GM18502 (cell line): ENCODE measurements around the gene ARHGAP26.

Source experiments
- ATAC-seq: cut with Tn5 transposase; IDR thresholded peaks from one replicate; pipeline ENCODE4 v1.9.1; 2021; ENCODE audit warnings: mild to moderate bottlenecking; ENCODE audit not compliant: unreplicated experiment, poor library complexity

Gene ARHGAP26

DNA sequence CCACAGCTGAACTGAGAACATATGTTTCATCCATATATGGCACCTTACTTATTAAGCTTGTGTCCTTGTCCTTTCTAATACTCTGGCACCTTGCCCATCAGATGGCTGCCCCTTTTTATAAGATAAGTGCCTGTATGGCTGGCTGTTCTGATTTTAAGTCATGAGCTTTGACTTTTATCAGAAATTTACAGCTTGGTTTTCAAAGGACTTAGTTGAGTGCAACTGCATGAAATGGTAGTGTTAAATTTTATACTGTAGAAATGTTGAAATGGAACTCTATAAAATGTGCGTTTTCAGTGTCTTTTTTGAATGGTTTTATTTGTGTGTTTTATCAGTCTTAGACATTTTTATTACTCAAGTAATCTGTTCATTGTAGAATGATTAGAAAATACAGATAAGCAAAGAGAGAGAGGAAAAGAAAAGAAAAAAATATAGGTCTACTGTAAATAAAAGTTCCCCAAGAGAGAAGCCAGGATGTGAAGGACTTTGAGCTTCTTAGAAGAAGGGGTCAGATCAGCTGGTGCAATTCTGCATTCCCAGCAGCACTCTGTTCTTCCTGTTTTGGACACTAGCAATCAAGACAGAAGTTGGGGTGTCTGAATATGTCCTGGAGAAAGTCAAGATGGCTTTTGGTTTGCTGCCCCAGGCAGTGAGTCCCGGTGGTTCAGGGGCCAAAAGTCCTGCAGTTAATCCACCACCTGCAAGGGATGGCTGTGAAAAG, 38.9 kb downstream of the ARHGAP26 start:
- ATAC-seq = no peak

DNA sequence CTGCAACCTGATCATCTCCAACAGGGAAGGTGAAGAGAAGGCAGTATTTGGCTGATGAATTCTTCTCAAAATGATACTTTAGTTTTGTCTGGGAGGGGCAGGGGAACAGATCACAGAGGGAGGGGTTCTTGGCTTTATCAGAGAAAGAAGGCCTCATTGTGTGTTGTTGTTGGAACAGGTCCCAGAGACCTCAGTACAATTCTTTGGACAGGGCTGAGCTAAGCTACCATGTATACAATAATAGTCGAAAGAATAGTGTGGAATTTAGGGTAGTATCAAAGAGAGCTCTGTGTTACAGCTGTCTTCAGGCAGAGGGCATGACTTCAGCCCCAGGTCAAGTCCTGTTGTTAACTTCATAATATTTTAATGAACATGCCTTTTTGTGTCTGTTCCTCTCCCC, 39.9 kb downstream of the ARHGAP26 start:
- no peak for ATAC-seq

DNA sequence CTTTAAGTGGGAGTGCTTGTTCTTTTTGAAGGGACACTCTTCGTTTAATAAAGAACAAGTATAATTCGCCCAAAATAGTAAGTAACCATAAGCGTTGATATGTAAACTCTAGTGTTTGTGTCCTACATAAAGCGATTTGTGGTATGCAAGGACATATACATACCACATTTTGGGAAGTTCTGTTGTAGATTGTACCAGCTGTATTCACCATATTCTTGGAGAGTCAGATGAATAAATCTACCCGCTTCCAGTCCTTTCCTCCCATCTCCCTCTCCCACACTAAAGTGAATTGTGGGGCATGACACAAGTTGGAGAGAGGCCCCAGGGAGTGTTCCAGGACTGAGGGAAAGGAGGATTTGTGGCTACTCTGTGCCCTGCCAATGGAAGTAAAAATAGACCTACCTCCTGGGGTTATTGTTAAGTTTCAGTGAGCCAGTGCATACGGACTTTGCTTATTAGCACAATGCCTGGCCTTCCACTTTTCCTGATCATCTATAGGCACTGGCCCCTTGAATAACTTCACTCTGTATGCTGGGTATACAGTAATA, 40.6 kb downstream of the ARHGAP26 start:
- ATAC-seq = no peak

DNA sequence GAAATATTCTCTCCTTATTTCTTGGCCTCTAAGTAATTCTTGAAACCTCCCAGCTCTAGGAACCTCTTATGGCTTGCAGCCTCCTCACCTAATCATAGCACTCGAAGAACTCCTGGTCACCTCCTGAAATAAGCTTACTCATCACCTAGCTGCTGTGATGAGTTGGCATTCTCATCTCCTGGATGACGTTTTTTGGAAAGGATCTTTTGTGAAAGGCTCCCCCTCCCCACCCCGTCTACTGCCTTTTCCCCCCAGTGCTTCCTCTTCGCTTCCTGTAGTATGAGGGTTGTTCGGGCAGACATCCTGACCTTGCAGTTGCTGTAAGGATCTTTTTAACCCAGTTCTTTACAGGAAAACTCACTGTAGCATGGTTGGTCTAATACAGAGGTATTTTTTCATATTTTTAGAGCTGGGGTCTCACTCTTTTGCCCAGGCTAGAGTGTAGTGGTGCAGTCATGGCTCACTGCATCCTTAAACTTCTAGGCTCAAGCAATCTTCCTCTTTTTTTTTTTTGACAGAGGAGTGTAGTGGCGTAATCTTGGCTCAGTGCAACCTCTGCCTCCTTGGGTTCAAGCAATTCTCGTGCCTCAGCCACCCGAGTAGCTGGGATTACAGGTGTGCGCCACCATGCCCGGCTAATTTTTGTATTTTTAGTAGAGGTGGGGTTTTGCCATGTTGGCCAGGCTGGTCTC, 41.8 kb downstream of the ARHGAP26 start:
- ATAC-seq = no peak

DNA sequence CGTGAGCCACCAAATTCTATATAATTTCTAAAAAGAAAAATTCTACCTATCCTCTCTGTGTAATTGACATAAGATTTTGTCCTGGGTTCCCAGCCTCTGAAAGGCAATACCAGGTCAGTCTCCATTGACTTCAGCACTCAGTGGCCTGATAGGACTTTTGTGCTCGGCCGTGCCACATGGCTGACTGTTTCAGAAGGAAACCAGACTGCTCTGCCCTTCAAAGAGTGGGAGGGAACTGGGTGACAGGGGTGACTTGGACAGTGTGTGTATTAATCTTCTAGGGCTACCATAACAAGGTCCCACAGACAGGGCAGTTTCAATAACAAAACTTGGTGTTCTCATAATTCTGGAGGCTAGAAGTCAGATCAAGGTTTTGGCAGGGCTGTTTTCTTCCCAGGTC, 43.0 kb downstream of the ARHGAP26 start:
- ATAC-seq = no peak

DNA sequence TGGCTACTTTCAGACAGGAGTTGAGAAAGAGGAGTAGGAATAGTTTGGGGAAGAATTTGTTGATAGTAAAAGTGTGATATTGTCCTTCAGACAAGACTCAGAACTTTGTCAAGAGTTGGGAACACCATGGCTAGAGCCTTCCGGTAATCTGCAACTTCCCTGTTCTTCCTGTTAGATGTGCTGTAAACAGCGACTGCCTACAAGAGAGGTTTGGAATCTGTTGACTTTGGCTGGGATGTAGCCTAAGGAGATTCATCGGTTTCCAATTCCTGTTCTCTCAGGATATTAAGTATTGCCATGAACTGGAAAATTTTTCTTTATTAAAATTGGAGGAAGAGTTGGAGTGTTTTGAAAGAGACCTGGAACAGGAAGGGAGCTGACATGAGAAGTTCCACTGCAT, 43.9 kb downstream of the ARHGAP26 start:
- no peak for ATAC-seq

DNA sequence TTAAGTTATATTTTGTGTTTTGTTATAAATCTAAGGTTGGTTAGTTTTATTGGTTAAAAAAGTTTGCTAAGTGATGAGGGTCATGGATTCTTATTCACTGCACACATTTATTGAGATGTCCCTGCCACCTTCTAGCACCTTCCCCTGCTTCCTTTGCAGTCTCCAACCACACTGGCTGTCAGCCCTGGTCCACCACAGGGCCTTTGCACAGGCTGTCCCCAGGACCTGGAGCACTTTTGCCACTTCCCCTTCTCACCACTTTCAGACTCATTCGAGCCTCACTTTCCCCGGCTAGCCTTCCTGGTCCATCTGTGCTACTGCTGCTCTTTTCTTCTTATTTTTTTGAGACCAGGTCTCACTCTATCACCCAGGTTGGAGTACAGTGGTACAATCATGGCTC, 45.3 kb downstream of the ARHGAP26 start:
- ATAC-seq = no peak

DNA sequence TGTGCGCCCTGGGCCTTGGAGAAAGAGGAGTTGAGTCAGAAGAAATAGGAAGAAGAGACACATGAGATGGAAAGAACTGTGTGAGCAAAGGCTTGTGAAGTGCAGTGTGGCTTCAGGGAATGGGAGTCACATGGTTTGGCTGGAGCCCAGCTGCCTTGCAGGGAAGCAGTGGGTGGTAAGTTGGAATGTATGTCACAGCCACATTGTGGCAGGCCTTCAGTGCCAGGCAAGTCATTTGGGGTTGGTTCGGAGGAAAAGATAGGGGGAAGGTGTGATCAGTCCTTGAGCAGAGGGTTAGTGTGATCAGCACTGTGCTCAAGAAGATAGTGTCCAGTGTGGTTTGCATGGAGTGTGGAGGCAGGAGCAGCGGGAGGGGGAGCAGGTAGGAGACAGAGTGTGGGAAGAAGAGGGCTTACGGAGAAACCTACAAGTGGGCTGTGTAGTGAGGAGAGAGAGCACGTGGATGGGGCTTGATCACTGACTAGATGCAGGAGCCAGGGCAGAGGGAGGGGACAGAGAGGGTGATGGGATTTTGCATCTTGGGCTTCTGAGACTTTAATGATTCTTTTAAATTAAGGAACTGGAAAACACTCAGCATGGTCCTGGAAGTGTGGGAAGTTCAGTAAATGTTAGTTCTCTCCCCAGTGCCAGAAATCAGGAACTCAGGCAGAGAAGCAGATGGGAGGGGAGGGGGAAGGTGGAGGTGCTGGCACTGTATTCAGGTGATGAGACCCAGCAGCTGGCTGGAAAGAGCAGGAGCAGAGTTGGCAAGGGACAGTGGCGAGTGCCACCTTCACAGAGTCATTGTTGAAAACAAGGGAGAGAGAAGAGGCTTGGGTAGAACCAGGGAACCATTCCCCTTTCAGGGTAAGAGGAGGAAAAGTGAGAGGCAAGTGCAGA, 46.6 kb downstream of the ARHGAP26 start:
- ATAC-seq = no peak

DNA sequence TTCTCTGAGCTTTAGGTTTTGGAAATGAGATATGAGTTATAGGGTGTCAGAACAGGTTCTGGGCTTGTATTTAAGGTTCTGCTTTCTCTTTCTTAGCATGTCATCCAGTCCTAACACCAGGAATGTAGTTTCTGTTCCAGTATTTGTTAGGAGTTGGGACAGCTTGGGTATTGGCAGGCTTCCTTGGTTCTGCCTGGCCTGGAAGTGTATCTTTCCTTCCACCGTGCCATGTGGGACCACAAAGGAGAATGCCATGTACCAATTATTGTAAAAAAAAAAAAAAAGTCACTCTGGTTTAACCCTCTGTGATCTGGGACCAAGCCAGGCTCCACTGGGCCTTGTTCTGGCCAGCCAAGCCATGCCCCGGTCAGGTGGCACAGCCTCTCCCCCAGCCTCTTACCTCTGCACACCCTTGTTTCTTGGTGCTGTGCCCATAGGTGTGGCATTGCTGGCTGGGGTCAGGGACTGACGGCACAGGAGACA, 47.8 kb downstream of the ARHGAP26 start:
- ATAC-seq = no peak

DNA sequence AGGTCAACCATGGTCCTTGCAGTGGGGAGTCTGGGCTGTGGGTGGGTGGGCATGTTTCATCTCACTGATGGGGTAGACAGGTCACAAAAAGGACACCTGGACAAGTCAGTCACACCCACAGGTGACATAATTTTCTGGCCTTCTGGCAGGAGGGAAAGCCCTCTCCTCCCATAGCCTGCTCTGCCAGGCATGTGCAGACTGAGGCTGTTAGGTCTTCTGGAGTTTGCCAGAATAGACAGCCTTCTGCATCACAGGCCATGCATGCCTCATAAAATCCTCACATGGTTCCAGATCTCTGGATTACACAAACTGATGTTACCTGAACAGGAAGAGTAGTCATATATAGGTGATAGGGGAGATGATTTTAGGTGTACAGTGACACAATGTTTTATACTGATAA, 49.1 kb downstream of the ARHGAP26 start:
- ATAC-seq = no peak

DNA sequence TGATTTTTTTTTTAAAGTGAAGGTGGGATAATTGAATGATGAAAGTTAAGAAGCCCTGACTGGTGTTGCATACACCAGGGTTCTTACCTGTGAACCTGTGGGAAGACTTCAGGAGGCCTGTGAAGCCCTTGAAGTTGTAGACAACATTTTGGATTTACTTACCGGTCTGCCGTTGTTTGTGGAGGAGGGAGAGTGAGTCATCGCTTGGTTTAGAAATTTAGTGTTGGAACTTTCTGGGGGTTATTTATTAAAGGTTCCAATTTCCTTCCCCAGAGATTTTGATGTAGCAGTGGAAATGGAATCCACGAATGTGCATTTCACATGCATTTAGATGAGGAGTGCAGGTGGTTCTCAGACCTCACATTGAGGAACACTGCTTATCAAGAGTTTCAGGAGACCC, 49.6 kb downstream of the ARHGAP26 start:
- ATAC-seq = no peak

DNA sequence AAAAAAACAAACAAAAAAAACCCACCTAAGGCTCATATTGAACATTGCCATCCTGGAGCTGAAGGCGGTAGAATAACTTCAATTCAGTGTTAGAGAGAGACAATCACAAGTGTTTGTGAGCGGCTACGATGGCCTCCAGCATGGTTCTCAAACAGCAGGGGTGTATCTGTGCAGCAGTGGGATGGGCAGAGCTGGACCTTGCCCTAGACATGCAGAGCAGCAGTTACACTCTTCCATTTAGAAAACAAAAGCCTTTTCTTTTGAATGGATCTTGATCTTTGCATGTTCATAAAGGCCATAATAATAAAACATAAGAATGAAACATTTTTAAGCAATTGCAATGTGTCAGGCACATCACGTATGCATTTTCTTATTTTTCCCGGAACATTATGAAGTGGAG, 50.3 kb downstream of the ARHGAP26 start:
- no peak for ATAC-seq

DNA sequence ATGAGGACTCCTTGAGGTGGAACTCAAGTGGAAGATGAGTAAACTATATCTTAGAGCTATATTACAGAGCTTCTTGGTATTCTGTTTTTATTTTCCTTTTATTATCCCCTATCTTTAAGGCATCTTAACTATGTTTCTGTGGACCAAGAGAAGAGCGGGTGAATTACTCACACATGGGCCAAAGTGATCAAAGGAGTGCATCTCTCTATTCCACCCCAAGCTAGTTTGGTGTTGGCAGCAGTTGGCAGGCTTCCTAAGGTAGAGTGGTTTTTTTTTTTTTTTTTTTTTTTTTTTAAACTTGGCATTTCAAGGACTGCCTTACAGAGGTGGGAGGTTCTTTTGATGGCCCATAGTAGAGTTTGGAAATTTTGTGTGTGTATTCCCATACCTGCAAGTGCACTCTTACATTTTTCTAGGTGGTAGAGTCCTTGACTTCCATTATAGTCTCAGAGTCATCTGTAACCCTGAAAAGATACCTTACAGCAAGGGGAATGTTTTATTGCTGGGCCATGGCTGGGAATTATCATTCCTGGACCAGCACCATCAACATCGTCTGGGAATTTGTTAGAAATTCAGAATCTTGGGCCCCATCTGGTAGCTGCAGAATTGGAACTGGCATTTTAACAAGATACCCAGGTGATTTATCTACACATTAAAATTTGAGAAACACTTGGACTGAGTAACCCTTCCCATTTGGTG, 51.0 kb downstream of the ARHGAP26 start:
- ATAC-seq = no peak

DNA sequence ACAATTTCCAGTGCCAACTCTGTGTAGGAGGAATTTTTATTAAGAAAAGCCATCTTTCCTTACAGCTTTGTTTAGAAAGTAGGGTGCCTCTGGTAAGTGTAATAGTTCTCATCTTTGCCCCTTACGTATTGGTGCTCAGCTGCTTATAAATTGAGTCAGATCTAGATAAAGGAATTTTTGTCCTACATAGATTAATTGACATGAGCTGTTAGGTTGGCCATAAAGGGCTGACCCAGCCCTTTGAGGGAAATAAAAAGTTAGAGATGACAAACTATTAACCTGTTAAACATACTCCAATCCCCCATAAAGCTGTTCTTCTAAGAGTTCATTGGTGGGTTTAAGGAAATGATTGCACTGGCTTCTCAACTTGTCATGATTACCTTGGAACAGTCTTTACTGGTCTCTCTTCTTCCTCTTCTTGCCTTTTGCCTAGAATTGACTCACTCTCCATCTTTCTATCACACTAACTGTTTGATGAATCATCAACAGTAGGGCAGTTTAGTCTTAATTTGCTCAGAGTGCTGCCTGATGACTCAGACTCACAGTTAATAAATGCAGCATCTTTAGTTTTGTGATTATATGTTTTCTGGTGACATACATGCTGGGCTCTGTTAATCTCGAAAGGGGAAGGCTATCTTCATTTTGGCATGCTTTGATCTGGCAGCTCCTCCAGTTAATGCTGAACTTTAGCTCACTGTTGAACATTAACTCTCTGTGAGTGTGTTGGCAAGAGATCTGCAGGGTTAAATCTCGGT, 51.7 kb downstream of the ARHGAP26 start:
- peak; percentile 69 for ATAC-seq

DNA sequence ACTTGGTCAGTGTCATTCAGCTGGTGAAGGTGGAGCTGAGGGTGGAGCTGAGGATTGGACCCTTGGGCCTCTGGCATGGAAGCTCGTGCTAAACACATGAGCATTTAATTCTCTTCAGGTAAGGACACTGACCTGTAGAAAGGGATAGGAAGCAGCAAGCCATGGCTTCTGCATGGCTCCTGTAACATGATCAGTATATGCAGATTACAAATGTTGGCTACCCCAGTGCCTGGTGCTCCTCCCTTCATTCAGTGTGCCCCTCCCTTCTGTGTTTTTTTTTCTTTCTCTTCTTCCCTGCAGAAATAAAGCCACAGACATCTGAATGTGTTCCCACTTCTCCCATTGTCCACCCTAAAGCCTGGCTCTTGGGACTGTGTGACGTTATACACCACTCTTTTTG, 52.9 kb downstream of the ARHGAP26 start:
- ATAC-seq = no peak

DNA sequence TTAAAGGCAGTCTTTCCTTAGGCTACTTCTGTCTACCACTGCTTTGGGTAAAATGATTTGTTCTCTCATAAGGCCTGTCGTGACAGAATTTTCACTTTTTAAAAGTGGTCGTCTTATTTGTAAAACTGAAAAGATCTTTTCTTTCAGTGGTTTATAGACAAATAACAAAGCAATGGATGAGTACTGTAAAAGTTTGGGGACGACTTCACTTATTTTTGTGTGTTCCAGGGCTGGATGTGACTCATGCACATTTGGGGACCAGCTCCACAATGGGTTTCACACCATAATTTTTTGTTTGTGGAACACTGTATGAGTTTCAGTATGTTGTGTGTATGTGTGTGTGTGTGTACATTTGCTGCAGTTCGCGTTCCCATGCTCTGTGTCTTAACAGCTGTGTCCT, 53.6 kb downstream of the ARHGAP26 start:
- ATAC-seq = no peak

DNA sequence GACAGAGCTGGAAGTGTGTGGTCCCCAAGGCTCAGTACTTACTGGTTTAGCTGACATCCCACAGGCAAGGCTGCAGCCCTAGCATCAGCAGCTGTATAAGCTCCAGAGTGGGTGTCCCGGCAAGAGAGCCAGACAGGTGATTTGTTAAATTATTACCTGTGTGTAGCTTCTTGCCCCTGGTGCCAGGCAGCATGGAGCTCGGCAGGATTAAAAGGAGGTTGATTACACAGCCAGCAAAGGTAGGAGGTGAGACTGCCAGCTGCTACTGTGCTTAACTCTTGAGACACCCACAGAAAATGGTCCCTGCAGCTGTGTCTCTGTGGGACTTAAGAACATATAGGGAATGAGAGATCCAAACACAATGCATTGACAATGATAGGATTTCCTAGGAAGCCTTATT, 54.2 kb downstream of the ARHGAP26 start:
- ATAC-seq = no peak

DNA sequence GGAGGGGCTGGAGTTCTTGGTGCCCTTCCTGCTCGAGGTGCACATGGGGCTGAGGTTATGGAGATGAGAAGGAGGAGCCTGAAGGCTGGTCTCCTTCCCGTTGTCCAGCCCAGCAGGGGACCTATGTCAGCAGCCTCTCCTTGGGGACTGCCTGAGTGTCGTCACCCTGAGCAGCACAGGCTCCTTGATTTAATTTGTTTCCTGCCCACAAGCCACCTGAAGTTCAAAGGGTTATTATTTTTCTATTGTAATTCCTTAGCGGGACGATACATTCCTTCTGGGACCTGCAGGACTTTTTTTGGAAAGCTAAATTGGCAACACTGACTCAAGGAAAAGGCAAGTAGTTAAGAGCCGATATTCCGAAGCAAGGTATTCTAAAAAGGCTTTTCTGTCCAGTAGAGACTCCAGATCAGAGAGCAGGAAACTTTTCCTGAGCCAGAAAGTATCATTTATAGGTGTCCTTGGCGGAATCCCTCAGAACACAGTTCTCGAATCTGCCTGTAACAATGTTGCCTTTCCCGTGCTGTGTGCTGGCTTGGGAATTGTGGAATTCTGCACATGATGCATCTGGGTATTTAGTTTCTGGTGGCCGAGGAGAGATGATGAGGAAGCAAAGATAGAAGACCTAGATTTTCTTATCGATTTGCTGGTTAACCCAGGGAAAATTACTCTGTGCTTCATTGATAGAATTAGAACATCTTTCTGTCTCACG, 55.4 kb downstream of the ARHGAP26 start:
- ATAC-seq = no peak

DNA sequence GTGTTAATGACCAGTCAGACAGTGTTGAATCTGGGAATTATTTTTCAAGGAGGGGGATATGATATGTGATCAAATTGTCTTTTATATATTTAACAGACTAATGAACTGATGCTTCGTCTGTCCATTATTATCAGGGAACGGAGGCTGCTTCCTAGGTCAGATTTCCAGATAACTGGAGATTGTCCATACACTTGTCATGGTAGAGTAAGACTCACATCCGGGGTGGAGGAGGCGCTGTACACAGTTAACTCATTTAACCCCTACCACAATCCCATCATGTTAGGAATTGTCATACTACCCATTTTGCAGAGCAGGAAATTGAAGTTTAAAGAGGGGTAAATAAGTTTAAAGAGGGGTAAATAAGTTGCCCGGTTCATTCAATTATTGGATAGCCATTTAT, 55.9 kb downstream of the ARHGAP26 start:
- no peak for ATAC-seq
